Osteocyte (in vitro differentiated cells): ENCODE results near the gene CLDN22. TPM values are rescaled to one million over a fixed set of nuclear protein-coding genes. Genes with fewer than 3 reads are reported as not detected.

Source experiments
- DNase-seq: peaks from one replicate; pipeline ENCODE4 v3.0.0; 2021; ENCODE audit warnings: mixed read lengths; ENCODE audit not compliant: unreplicated experiment; ENCODE audit errors: extremely low spot score
- H3K27ac Mint-ChIP-seq: one replicate; pipeline ENCODE4 v1.8.0; 2021; ENCODE audit warnings: mild to moderate bottlenecking, mixed read lengths; ENCODE audit not compliant: unreplicated experiment
- H3K27me3 Mint-ChIP-seq: one replicate; pipeline ENCODE4 v1.8.0; 2021; ENCODE audit warnings: mixed read lengths; ENCODE audit not compliant: unreplicated experiment
- H3K36me3 Mint-ChIP-seq: one replicate; pipeline ENCODE4 v1.8.0; 2021; ENCODE audit warnings: mixed read lengths; ENCODE audit not compliant: unreplicated experiment
- H3K4me1 Mint-ChIP-seq: one replicate; pipeline ENCODE4 v1.8.0; 2021; ENCODE audit warnings: mixed read lengths; ENCODE audit not compliant: unreplicated experiment
- H3K4me3 Mint-ChIP-seq: one replicate; pipeline ENCODE4 v1.8.0; 2021; ENCODE audit warnings: mild to moderate bottlenecking, moderate library complexity, mixed read lengths; ENCODE audit not compliant: unreplicated experiment
- H3K9me3 Mint-ChIP-seq: one replicate; pipeline ENCODE4 v1.8.0; 2021; ENCODE audit warnings: mixed read lengths; ENCODE audit not compliant: unreplicated experiment
- total RNA-seq: library from RNA; stranded (reverse); gene quantifications from 2 replicates; pipeline ENCODE4 v1.2.1, GENCODE V29; 2021
- TF ChIP-seq, protein P1 (sequence below): fragments of 200-600 bp; sonication (generic); IDR thresholded peaks from 2 replicates; pipeline ENCODE4 v1.5.0; 2021; ENCODE audit warnings: antibody characterized with exemption, mild to moderate bottlenecking, moderate library complexity

Gene CLDN22
- total RNA-seq, 1 donor from 2014 or later, result not detected

DNA sequence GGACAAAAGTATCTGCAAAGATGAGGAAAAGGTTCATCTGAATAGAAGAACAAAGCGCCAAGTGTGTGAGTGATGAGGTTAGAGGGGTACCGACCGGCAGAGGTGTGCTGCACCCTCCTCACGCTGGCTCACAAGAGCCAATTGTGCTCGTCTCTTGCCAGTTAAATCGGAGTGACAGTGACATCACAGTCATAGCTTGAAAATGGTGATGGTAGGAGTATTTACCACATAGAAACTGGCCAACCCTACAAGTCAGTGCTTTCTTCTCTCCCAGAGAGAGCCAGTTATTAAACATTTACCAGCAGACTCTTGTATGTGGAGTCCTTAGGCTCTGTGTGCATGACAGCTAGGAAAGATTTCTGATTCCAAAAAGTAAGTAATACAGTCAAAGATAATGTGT is 32.4 kb downstream of the CLDN22 start:
- TF ChIP-seq, protein P1, sequence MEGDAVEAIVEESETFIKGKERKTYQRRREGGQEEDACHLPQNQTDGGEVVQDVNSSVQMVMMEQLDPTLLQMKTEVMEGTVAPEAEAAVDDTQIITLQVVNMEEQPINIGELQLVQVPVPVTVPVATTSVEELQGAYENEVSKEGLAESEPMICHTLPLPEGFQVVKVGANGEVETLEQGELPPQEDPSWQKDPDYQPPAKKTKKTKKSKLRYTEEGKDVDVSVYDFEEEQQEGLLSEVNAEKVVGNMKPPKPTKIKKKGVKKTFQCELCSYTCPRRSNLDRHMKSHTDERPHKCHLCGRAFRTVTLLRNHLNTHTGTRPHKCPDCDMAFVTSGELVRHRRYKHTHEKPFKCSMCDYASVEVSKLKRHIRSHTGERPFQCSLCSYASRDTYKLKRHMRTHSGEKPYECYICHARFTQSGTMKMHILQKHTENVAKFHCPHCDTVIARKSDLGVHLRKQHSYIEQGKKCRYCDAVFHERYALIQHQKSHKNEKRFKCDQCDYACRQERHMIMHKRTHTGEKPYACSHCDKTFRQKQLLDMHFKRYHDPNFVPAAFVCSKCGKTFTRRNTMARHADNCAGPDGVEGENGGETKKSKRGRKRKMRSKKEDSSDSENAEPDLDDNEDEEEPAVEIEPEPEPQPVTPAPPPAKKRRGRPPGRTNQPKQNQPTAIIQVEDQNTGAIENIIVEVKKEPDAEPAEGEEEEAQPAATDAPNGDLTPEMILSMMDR, result no peak
- Mint-ChIP-seq H3K4me3 (no peak overlapping the region), H3K9me3 (no peaks in the 10 kb centered on the region), H3K4me1 (no peaks in the 10 kb centered on the region), H3K27me3 (no peaks in the 10 kb centered on the region), H3K27ac (no peak overlapping the region), H3K36me3 (peaks cover 59% of the 10 kb centered on the region)
- no peak for DNase-seq

DNA sequence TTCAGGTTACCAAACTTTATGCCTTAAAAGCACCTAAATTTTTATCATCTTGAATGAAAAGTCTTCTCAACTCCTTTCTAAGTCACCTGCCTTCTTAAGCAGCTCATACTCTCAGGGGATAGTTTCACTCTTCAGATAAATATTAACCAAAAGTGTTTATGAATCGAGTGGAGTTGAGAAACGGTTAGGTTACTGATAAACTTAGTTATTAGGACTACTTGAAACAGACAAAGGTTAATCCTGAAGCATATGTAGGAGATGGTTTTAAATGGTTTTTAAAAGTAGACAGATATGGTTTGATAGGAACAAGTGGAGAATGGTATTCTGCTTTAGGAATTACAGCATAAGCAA is 32.8 kb downstream of the CLDN22 start:
- H3K4me3 Mint-ChIP-seq, result no peak overlapping the region
- H3K27me3 Mint-ChIP-seq, result no peaks in the 10 kb centered on the region
- H3K9me3 Mint-ChIP-seq, result no peaks in the 10 kb centered on the region
- peaks cover 59% of the 10 kb centered on the region for H3K36me3 Mint-ChIP-seq
- H3K4me1 Mint-ChIP-seq, result no peaks in the 10 kb centered on the region
- TF ChIP-seq, protein P1, result no peak
- DNase-seq, result no peak
- no peak overlapping the region for H3K27ac Mint-ChIP-seq

DNA sequence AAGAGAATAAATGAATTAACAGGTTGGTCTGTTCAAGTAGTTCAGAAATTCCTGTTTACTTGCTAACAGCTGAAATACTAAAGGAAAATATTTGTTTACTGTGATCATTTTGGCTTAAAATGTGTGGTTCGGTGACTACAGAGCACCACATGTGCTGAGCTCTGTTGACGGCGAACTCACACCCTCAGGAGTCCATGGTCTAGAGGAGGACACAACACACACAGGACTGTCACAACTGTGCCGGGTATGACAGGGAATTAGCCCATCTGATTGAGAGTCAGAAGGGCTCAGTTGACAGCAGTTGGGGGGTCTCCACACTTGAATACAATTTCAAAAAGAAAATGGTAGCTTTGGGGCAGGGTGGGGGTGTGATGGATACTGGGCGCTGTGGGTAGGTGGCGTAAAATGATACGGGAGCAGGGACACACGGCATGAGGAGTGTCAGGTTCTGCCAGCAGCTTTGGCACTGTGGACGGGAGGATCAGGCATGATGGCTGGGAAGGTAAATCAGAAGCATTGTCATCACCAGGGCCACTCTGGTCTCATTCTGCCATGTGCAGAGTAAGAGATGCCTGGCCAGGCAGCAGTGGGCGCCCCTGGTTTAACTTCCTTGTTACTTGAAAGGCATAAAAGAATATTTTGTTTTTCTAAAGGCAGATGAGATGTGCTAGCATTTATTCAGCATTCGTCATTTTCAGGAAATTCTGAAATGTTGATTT is 33.3 kb downstream of the CLDN22 start:
- no peak for DNase-seq
- Mint-ChIP-seq H3K36me3 (peaks cover 60% of the 10 kb centered on the region), H3K27ac (no peak overlapping the region), H3K4me1 (no peaks in the 10 kb centered on the region), H3K27me3 (no peaks in the 10 kb centered on the region), H3K4me3 (no peak overlapping the region), H3K9me3 (no peaks in the 10 kb centered on the region)
- TF ChIP-seq, protein P1, result no peak

DNA sequence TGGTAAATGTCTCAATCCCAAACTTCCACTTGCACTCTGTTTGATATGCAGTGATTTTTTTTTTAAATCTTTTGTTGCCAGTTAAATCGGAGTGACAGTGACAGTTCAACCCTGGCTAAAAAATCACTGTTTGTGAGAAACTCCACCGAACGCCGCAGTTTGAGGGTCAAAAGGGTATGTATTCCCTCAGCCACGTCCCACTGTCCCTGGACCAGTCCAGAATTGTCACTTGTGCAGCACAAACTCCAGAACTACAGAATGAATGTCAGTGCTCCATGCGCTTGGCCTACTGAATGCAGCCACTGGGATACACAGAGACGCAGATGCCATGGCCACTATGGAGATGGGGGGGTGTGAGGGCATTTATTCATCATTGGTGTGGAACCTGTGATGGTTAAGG is 34.2 kb downstream of the CLDN22 start:
- TF ChIP-seq, protein P1, result no peak
- Mint-ChIP-seq H3K27me3 (no peaks in the 10 kb centered on the region), H3K9me3 (no peaks in the 10 kb centered on the region), H3K4me1 (no peaks in the 10 kb centered on the region), H3K4me3 (no peak overlapping the region), H3K27ac (no peak overlapping the region), H3K36me3 (peaks cover 55% of the 10 kb centered on the region)
- no peak for DNase-seq

DNA sequence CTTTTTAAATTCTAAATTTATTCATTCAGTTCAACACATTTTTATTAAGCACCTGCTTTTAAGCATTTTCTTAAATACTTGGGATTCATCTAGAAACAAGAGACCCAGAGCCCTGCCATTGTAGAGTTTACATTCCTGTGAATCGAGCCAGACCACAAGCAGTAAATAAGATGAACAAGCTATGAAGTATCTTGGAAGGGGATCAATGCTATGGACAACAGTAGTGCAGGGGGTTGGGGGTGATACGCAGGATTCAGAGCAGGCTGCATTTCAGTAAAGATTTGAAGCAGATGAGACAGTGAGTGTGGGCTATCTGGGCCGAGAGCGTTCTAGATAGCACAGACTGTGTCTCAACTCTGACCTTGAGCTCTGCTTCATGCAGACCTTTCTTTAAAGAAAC is 35.1 kb downstream of the CLDN22 start:
- TF ChIP-seq, protein P1, result no peak
- no peak for DNase-seq
- no peak overlapping the region for H3K4me3 Mint-ChIP-seq
- no peaks in the 10 kb centered on the region for H3K27me3 Mint-ChIP-seq
- H3K27ac Mint-ChIP-seq, result no peak overlapping the region
- no peaks in the 10 kb centered on the region for H3K9me3 Mint-ChIP-seq
- no peaks in the 10 kb centered on the region for H3K4me1 Mint-ChIP-seq
- H3K36me3 Mint-ChIP-seq, result peaks cover 56% of the 10 kb centered on the region
